ENCODE data around the gene LSM10. TPM values are rescaled to one million over a fixed set of nuclear protein-coding genes. Genes with fewer than 3 reads are reported as not detected.

LSM10 gene
- total and polyA plus RNA-seq, 2 donors (not counting 3 experiments of a cell fraction or from before 2014, with no cell fraction given) = 38.2 to 76.9 TPM

GRCh38 chr1:36359911-36360550 lies 37.7 kb downstream of the LSM10 start:
- no peak overlapping the region for H3K4me2 ChIP-seq (ENCODE audit: insufficient read depth, low read length)
- H2AFZ ChIP-seq (ENCODE audit: low read depth, low read length) = no peak overlapping the region
- dilution Hi-C loops (cut with MboI; ENCODE audit: extremely low pct_ligation_motif_present, low sequenced_read_pairs) = no loop called here
- intact Hi-C loops (cut with micrococcal nuclease) = no loop called here
- ChIA-PET POLR2A (no interaction called here), CTCF (interaction anchor here (0.9 to 1.6 kb wide), 6 partner anchors 9 to 60 kb away, joined by 3 to 10 read pairs (median 6); no protein-coding TSS in a partner anchor)
- H3K4me1 ChIP-seq (ENCODE audit: control insufficient read depth, extremely low read depth, insufficient read depth, low read length) = no peaks in the 10 kb centered on the region
- H3K9ac ChIP-seq (replicated peaks; ENCODE audit: extremely low read depth, insufficient read depth, low read length) = no peak overlapping the region
- no peak overlapping the region for H3K4me3 ChIP-seq (replicated peaks in 1 of 3; ENCODE audit: insufficient read depth in 1 of 3, low read depth in 1 of 3, low read length in 3 of 3)
- H3K27ac ChIP-seq (ENCODE audit: insufficient read depth, low read depth, low read length) = no peak overlapping the region
- no TSS peak for BruUV-seq (replicated peaks)
- H3K27me3 ChIP-seq (ENCODE audit: control insufficient read depth in 2 of 2, insufficient read depth in 2 of 2, low read length in 2 of 2) = no peaks in the 10 kb centered on the region
- H3K79me2 ChIP-seq (ENCODE audit: control insufficient read depth, insufficient read depth, low read length) = peaks cover 4% of the 10 kb centered on the region
- no peaks in the 10 kb centered on the region for H3K9me3 ChIP-seq (replicated peaks; ENCODE audit: control insufficient read depth, insufficient read depth, low read length)
- FAIRE-seq (no peak), DNase-seq (ENCODE audit: low read depth, low spot score) (no peak)
- H3K36me3 ChIP-seq (ENCODE audit: control insufficient read depth in 2 of 2, extremely low read depth in 1 of 2, insufficient read depth in 2 of 2, low read length in 2 of 2) = peaks cover 0 to 22% of the 10 kb centered on the region in 2 experiments
- TF ChIP-seq POLR2A (IDR thresholded peaks at IDR 0.05; ENCODE audit: low read depth, low read length) = no peak
- no peak for TF ChIP-seq JUN (IDR thresholded peaks at IDR 0.05; ENCODE audit: borderline replicate concordance, insufficient read depth, insufficient read length, low read depth)
- no peak for TF ChIP-seq CTCF (IDR thresholded peaks at IDR 0.05; ENCODE audit: extremely low read depth in 1 of 2, insufficient read depth in 1 of 2, low read depth in 1 of 2, low read length in 2 of 2)
- no peak for TF ChIP-seq GATA2 (IDR thresholded peaks at IDR 0.05; ENCODE audit: insufficient read depth, insufficient read length, low read depth, low read length)
- no peak for TF ChIP-seq EZH2 (IDR thresholded peaks at IDR 0.05; ENCODE audit: borderline replicate concordance, low read depth, low read length, severe bottlenecking)
- TF ChIP-seq FOS (IDR thresholded peaks at IDR 0.05; ENCODE audit: borderline replicate concordance, insufficient read depth, low read length) = no peak
- TF ChIP-seq POLR2AphosphoS5 (IDR thresholded peaks at IDR 0.05; ENCODE audit: insufficient read depth, low read depth, low read length) = no peak
- no peak for TF ChIP-seq MAX (IDR thresholded peaks at IDR 0.05; ENCODE audit: insufficient read depth, insufficient read length)
- TF ChIP-seq MYC (IDR thresholded peaks at IDR 0.05; ENCODE audit: low read depth, low read length) = no peak
- H4K20me1 ChIP-seq (replicated peaks; ENCODE audit: control insufficient read depth, extremely low read depth, insufficient read depth, low read length) = no peaks in the 10 kb centered on the region
- H3K9me1 ChIP-seq (replicated peaks; ENCODE audit: control insufficient read depth, extremely low read depth, insufficient read depth, low read length) = no peaks in the 10 kb centered on the region

All from endothelial cell of umbilical vein (primary cell).